Duodenal mucosa (tissue), 2 donors: ENCODE results near the gene SLC37A1.

ENCODE experiments used
- H3K27ac ChIP-seq: one replicate; pipeline ENCODE4 v1.7.0; 2013; ENCODE audit warnings: low read depth, low read length
- H3K27me3 ChIP-seq, 2 donors: one replicate each; pipeline ENCODE4 v1.7.0; 2013; ENCODE audit warnings: low read length in 2 of 2, control low read depth in 1 of 2; ENCODE audit not compliant: insufficient read depth in 2 of 2, control insufficient read depth in 1 of 2
- H3K36me3 ChIP-seq, 2 donors: one replicate each; pipeline ENCODE4 v1.7.0; 2013; ENCODE audit warnings: low read length in 2 of 2, control low read depth in 1 of 2; ENCODE audit not compliant: insufficient read depth in 2 of 2, control insufficient read depth in 1 of 2
- H3K4me1 ChIP-seq, 2 donors: one replicate each; pipeline ENCODE4 v1.7.0; 2013; ENCODE audit warnings: low read length in 2 of 2, control low read depth in 1 of 2; ENCODE audit not compliant: insufficient read depth in 2 of 2, control insufficient read depth in 1 of 2
- H3K4me3 ChIP-seq, 2 donors: one replicate each; pipeline ENCODE4 v1.7.0; 2013; ENCODE audit warnings: low read length in 2 of 2, low read depth in 1 of 2
- H3K9ac ChIP-seq, 2 donors: one replicate each; pipeline ENCODE4 v1.7.0; 2013; ENCODE audit warnings: low read length in 2 of 2, low read depth in 1 of 2
- H3K9me3 ChIP-seq, 2 donors: one replicate each; pipeline ENCODE4 v1.7.0; 2013; ENCODE audit warnings: low read length in 2 of 2, control low read depth in 1 of 2; ENCODE audit not compliant: control insufficient read depth in 1 of 2

The SLC37A1 gene

GRCh38 chr21:42579456-42580075, 65.9 kb downstream of the SLC37A1 start:
- Histone ChIP-seq H3K4me1 (peaks cover 0 to 3% of the 10 kb centered on the region in 2 donors), H3K36me3 (peaks cover 18 to 51% of the 10 kb centered on the region in 2 donors), H3K9ac (no peak overlapping the region), H3K4me3 (no peak overlapping the region), H3K27me3 (no peaks in the 10 kb centered on the region), H3K27ac (no peak overlapping the region), H3K9me3 (peaks cover 2 to 5% of the 10 kb centered on the region in 2 donors)

GRCh38 chr21:42580076-42580792, 66.6 kb downstream of the SLC37A1 start:
- peaks cover 2 to 5% of the 10 kb centered on the region in 2 donors for H3K9me3 ChIP-seq
- H3K27me3 ChIP-seq: no peaks in the 10 kb centered on the region
- peaks cover 11 to 44% of the 10 kb centered on the region in 2 donors for H3K36me3 ChIP-seq
- peaks cover 0 to 3% of the 10 kb centered on the region in 2 donors for H3K4me1 ChIP-seq
- no peak overlapping the region for H3K4me3 ChIP-seq
- H3K9ac ChIP-seq: no peak overlapping the region
- no peak overlapping the region for H3K27ac ChIP-seq

- no peak overlapping the region for H3K9ac ChIP-seq
- peaks cover 2 to 3% of the 10 kb centered on the region in 2 donors for H3K9me3 ChIP-seq
- H3K4me1 ChIP-seq: peaks cover 0 to 3% of the 10 kb centered on the region in 2 donors
- peaks cover 9 to 38% of the 10 kb centered on the region in 2 donors for H3K36me3 ChIP-seq
- H3K27ac ChIP-seq: no peak overlapping the region
- H3K4me3 ChIP-seq: no peak overlapping the region
- H3K27me3 ChIP-seq: no peaks in the 10 kb centered on the region
Measured at GRCh38 chr21:42580793-42581321, 67.2 kb downstream of the SLC37A1 start.

GRCh38 chr21:42581336-42581992, 67.8 kb downstream of the SLC37A1 start:
- no peak overlapping the region for H3K4me3 ChIP-seq
- no peak overlapping the region for H3K27ac ChIP-seq
- peaks cover 9 to 32% of the 10 kb centered on the region in 2 donors for H3K36me3 ChIP-seq
- H3K27me3 ChIP-seq: no peaks in the 10 kb centered on the region
- H3K4me1 ChIP-seq: peaks cover 0 to 3% of the 10 kb centered on the region in 2 donors
- H3K9me3 ChIP-seq: peaks cover 0 to under 1% of the 10 kb centered on the region in 2 donors
- no peak overlapping the region for H3K9ac ChIP-seq

- Histone ChIP-seq H3K4me1 (peaks cover 0 to 3% of the 10 kb centered on the region in 2 donors), H3K27me3 (no peaks in the 10 kb centered on the region), H3K27ac (no peak overlapping the region), H3K4me3 (no peak overlapping the region), H3K36me3 (peaks cover 9 to 25% of the 10 kb centered on the region in 2 donors), H3K9me3 (no peaks in the 10 kb centered on the region), H3K9ac (no peak overlapping the region)
Measured at GRCh38 chr21:42581993-42582786, 68.5 kb downstream of the SLC37A1 start.

- H3K9ac ChIP-seq: no peak overlapping the region
- peaks cover 0 to 2% of the 10 kb centered on the region in 2 donors for H3K4me1 ChIP-seq
- H3K9me3 ChIP-seq: no peaks in the 10 kb centered on the region
- no peak overlapping the region for H3K4me3 ChIP-seq
- no peak overlapping the region for H3K27ac ChIP-seq
- H3K27me3 ChIP-seq: no peaks in the 10 kb centered on the region
- H3K36me3 ChIP-seq: peaks cover 9 to 18% of the 10 kb centered on the region in 2 donors
Measured at GRCh38 chr21:42582787-42583476, 69.3 kb downstream of the SLC37A1 start.

- Histone ChIP-seq H3K4me3 (no peak overlapping the region), H3K9ac (no peak overlapping the region), H3K9me3 (no peaks in the 10 kb centered on the region), H3K27ac (no peak overlapping the region), H3K4me1 (no peaks in the 10 kb centered on the region), H3K36me3 (peaks cover 2 to 12% of the 10 kb centered on the region in 2 donors), H3K27me3 (no peaks in the 10 kb centered on the region)
Measured at GRCh38 chr21:42583477-42584295, 70.0 kb downstream of the SLC37A1 start.

GRCh38 chr21:42584296-42584641, 70.6 kb downstream of the SLC37A1 start:
- Histone ChIP-seq H3K4me3 (no peak overlapping the region), H3K27me3 (no peaks in the 10 kb centered on the region), H3K27ac (no peak overlapping the region), H3K9ac (no peak overlapping the region), H3K9me3 (no peaks in the 10 kb centered on the region), H3K4me1 (no peaks in the 10 kb centered on the region), H3K36me3 (peaks cover 0 to 12% of the 10 kb centered on the region in 2 donors)

GRCh38 chr21:42585881-42586280, 72.2 kb downstream of the SLC37A1 start:
- Histone ChIP-seq H3K9me3 (no peaks in the 10 kb centered on the region), H3K27me3 (no peaks in the 10 kb centered on the region)

More at GRCh38 chr21:42585881-42586280, 72.2 kb downstream of the SLC37A1 start:
- H3K36me3 ChIP-seq: peaks cover 0 to 5% of the 10 kb centered on the region in 2 donors
- no peak overlapping the region for H3K9ac ChIP-seq
- no peak overlapping the region for H3K27ac ChIP-seq
- no peaks in the 10 kb centered on the region for H3K4me1 ChIP-seq
- no peak overlapping the region for H3K4me3 ChIP-seq
